ENCODE measurements around the gene RPS10. TPM values are rescaled to one million over a fixed set of nuclear protein-coding genes. Genes with fewer than 3 reads are reported as not detected.
"Not testable (repeated sequence)": the region's sequence is repeated elsewhere in the genome, so short reads cannot be mapped to it uniquely, and the experiment has no call there.

Gene RPS10
- total RNA-seq, 4 donors from 2014 or later: 983 to 4,649 (median 2,673) TPM

- 34 to 40% methylated on average over 11 of the region's 11 CpGs for WGBS, 2 donors
- Histone ChIP-seq H3K4me3 (no peak overlapping the region), H3K27me3 (no peaks in the 10 kb centered on the region), H3K4me1 (peaks cover 6 to 27% (median 9%) of the 10 kb centered on the region in 3 donors), H3K9me3 (no peaks in the 10 kb centered on the region), H3K27ac (peak overlapping the region; percentile 44 to 80 (median 74)), H3K36me3 (peaks cover 5 to 45% (median 34%) of the 10 kb centered on the region in 3 donors)
- DNase-seq: no peak
- intact Hi-C loops (cut with DNase I): loop anchor here (5.0 kb wide), 2 partner anchors 163 to 218 kb away; no protein-coding TSS in a partner anchor
- TF ChIP-seq CTCF (IDR thresholded peaks at IDR 0.05) (peak; percentile 53 to 78 (median 69)), POLR2A (IDR thresholded peaks at IDR 0.05) (no peak)
Observed at GRCh38 chr6:34414999-34415858, 10.6 kb downstream of the RPS10 start.

GRCh38 chr6:34412643-34413214 is 13.1 kb downstream of the RPS10 start:
- TF ChIP-seq CTCF (IDR thresholded peaks at IDR 0.05) (no peak), POLR2A (IDR thresholded peaks at IDR 0.05) (no peak)

GRCh38 chr6:34412016-34412415 is 13.9 kb downstream of the RPS10 start:
- intact Hi-C loops (cut with DNase I): no loop called here
- H3K9me3 ChIP-seq: no peaks in the 10 kb centered on the region
- TF ChIP-seq POLR2A (IDR thresholded peaks at IDR 0.05) (no peak), CTCF (IDR thresholded peaks at IDR 0.05) (no peak)
- peaks cover 6 to 39% (median 14%) of the 10 kb centered on the region in 3 donors for H3K4me1 ChIP-seq
- 73 to 91% methylated on average over 5 of the region's 5 CpGs for WGBS, 2 donors
- no peak overlapping the region for H3K4me3 ChIP-seq
- H3K36me3 ChIP-seq: peaks cover 0 to 13% (median 2%) of the 10 kb centered on the region in 3 donors
- no peaks in the 10 kb centered on the region for H3K27me3 ChIP-seq
- H3K27ac ChIP-seq: no peak overlapping the region
- no peak for DNase-seq

More at GRCh38 chr6:34412643-34413214, 13.1 kb downstream of the RPS10 start:
- Histone ChIP-seq H3K36me3 (peaks cover 0 to 20% (median 9%) of the 10 kb centered on the region in 3 donors), H3K27ac (peak overlapping the region in 1 of 4 donors; percentile 17), H3K4me3 (no peak overlapping the region), H3K4me1 (peaks cover 6 to 39% (median 14%) of the 10 kb centered on the region in 3 donors), H3K9me3 (no peaks in the 10 kb centered on the region), H3K27me3 (no peaks in the 10 kb centered on the region)
- 78 to 87% methylated on average over 4 to 5 of the region's 5 CpGs for WGBS, 2 donors
- intact Hi-C loops (cut with DNase I): no loop called here
- no peak for DNase-seq

GRCh38 chr6:34407915-34408314 is 18.0 kb downstream of the RPS10 start:
- H3K4me1 ChIP-seq: peaks cover 0 to 15% (median 5%) of the 10 kb centered on the region in 3 donors
- H3K27ac ChIP-seq; H3K4me3 ChIP-seq; DNase-seq; H3K9me3 ChIP-seq; intact Hi-C loops (cut with DNase I); H3K27me3 ChIP-seq; H3K36me3 ChIP-seq: not testable (repeated sequence)
- 88 to 100% methylated on average over 1 of the region's 1 CpG for WGBS, 2 donors

- no peak for TF ChIP-seq POLR2A (IDR thresholded peaks at IDR 0.05)
- TF ChIP-seq CTCF (IDR thresholded peaks at IDR 0.05): no peak
- H3K4me1 ChIP-seq: peaks cover 0 to 18% (median 8%) of the 10 kb centered on the region in 3 donors
- H3K27ac ChIP-seq: no peak overlapping the region
- H3K36me3 ChIP-seq: no peaks in the 10 kb centered on the region
- no peak overlapping the region for H3K4me3 ChIP-seq
- H3K27me3 ChIP-seq: no peaks in the 10 kb centered on the region
- peaks cover 0 to 4% (median 0%) of the 10 kb centered on the region in 3 donors for H3K9me3 ChIP-seq
- DNase-seq: no peak
- whole genome bisulfite sequencing, 2 donors: 93% methylated on average over 6 of the region's 6 CpGs; no CpG with 5 or more reads in 1 of the 2 donors
- intact Hi-C loops (cut with DNase I): no loop called here
Observed at GRCh38 chr6:34396518-34396917, 29.4 kb downstream of the RPS10 start.
